Measurements from ENCODE around the gene DYNC1LI1. TPM values are rescaled to one million over a fixed set of nuclear protein-coding genes. Genes with fewer than 3 reads are reported as not detected.

The DYNC1LI1 gene
- total and polyA plus RNA-seq, 2 experiments from 2014 or later = 45.1 to 48.0 TPM

GRCh38 chr3:32493437-32494414 lies 76.9 kb downstream of the DYNC1LI1 start:
- H3K27me3 ChIP-seq (ENCODE audit: insufficient read depth) = no peaks in the 10 kb centered on the region
- H4K20me1 ChIP-seq (replicated peaks; ENCODE audit: insufficient read depth) = no peaks in the 10 kb centered on the region; the same call in 1 of the 2 replicates
- no peak overlapping the region for H3K4me3 Mint-ChIP-seq
- peaks cover 55% of the 10 kb centered on the region for H3K79me2 ChIP-seq (replicated peaks; ENCODE audit: insufficient read depth)
- H3K4me1 Mint-ChIP-seq = no peaks in the 10 kb centered on the region
- H3K27ac ChIP-seq (ENCODE audit: low read depth) = no peak overlapping the region
- peaks cover 6% of the 10 kb centered on the region; the same call in 2 of the 3 replicates for H3K36me3 Mint-ChIP-seq (ENCODE audit: low read depth)
- no peaks in the 10 kb centered on the region for H3K27me3 Mint-ChIP-seq (ENCODE audit: insufficient read depth, low read depth, poor library complexity)
- no peak overlapping the region for H3K27ac Mint-ChIP-seq
- no peak for TF ChIP-seq NANOG (IDR thresholded peaks at IDR 0.05; ENCODE audit: borderline replicate concordance)
- no peak for TF ChIP-seq POLR2AphosphoS5 (IDR thresholded peaks at IDR 0.05; ENCODE audit: low read depth)
- no peak for TF ChIP-seq EZH2 (IDR thresholded peaks at IDR 0.05; ENCODE audit: low read depth, unreplicated experiment)
- TF ChIP-seq STAT1 (IDR thresholded peaks at IDR 0.05; ENCODE audit: unreplicated experiment) = no peak
- no peak for TF ChIP-seq JUNB (IDR thresholded peaks at IDR 0.05; ENCODE audit: unreplicated experiment)
- TF ChIP-seq ETS1 (IDR thresholded peaks at IDR 0.05) = no peak
- H3K4me3 ChIP-seq = no peak overlapping the region
- no peak overlapping the region for H3K4me2 ChIP-seq
- H3K36me3 ChIP-seq (ENCODE audit: insufficient read depth) = no peaks in the 10 kb centered on the region
- H3K9me2 ChIP-seq (ENCODE audit: insufficient read depth) = no peaks in the 10 kb centered on the region
- no peak for ATAC-seq
- DNase-seq (ENCODE audit: low spot score) = no peak
- H3F3A ChIP-seq (replicated peaks; ENCODE audit: low read depth) = no peaks in the 10 kb centered on the region
- H3K4me1 ChIP-seq (ENCODE audit: insufficient read depth) = no peaks in the 10 kb centered on the region
- H2AFZ ChIP-seq = no peak overlapping the region
- H3K9me3 Mint-ChIP-seq = no peaks in the 10 kb centered on the region

GRCh38 chr3:32492684-32493436 lies 77.8 kb downstream of the DYNC1LI1 start:
- H3K27me3 ChIP-seq (ENCODE audit: insufficient read depth) = no peaks in the 10 kb centered on the region
- no peak overlapping the region for H3K4me2 ChIP-seq
- TF ChIP-seq JUNB (IDR thresholded peaks at IDR 0.05; ENCODE audit: unreplicated experiment) (no peak), STAT1 (IDR thresholded peaks at IDR 0.05; ENCODE audit: unreplicated experiment) (no peak), NANOG (IDR thresholded peaks at IDR 0.05; ENCODE audit: borderline replicate concordance) (no peak), CREB1 (CRISPR knock-in tag; IDR thresholded peaks at IDR 0.05; ENCODE audit: low read depth) (no peak), EZH2phosphoT487 (IDR thresholded peaks at IDR 0.05; ENCODE audit: unreplicated experiment) (no peak), ZNF331 (CRISPR knock-in tag; IDR thresholded peaks at IDR 0.05; ENCODE audit: low read depth) (no peak), ETS1 (IDR thresholded peaks at IDR 0.05) (no peak), ZNF462 (CRISPR knock-in tag; IDR thresholded peaks at IDR 0.05) (no peak), POLR2AphosphoS5 (IDR thresholded peaks at IDR 0.05; ENCODE audit: low read depth) (no peak)
- peaks cover 7% of the 10 kb centered on the region for H4K20me1 ChIP-seq (replicated peaks; ENCODE audit: insufficient read depth)
- H2AFZ ChIP-seq = no peak overlapping the region
- Mint-ChIP-seq H3K4me3 (no peak overlapping the region), H3K27me3 (ENCODE audit: insufficient read depth, low read depth, poor library complexity) (no peaks in the 10 kb centered on the region), H3K36me3 (ENCODE audit: low read depth) (peaks cover 6% of the 10 kb centered on the region; the same call in 2 of the 3 replicates), H3K27ac (no peak overlapping the region), H3K4me1 (no peaks in the 10 kb centered on the region), H3K9me3 (no peaks in the 10 kb centered on the region)
- H3K9me2 ChIP-seq (ENCODE audit: insufficient read depth) = no peaks in the 10 kb centered on the region
- DNase-seq (ENCODE audit: low spot score) (no peak), ATAC-seq (no peak)
- H3K36me3 ChIP-seq (ENCODE audit: insufficient read depth) = no peaks in the 10 kb centered on the region
- H3K4me1 ChIP-seq (ENCODE audit: insufficient read depth) = no peaks in the 10 kb centered on the region
- no peaks in the 10 kb centered on the region for H3F3A ChIP-seq (replicated peaks; ENCODE audit: low read depth)
- peaks cover 47% of the 10 kb centered on the region for H3K79me2 ChIP-seq (replicated peaks; ENCODE audit: insufficient read depth)
- no peak overlapping the region for H3K27ac ChIP-seq (ENCODE audit: low read depth)
- H3K4me3 ChIP-seq = no peak overlapping the region

Measured in GM23338 (cell line).